Measurements from ENCODE around the gene GJC3. TPM values are rescaled to one million over a fixed set of nuclear protein-coding genes. Genes with fewer than 3 reads are reported as not detected.
A peak's percentile ranks its signal among the peaks of the same experiment; 100 is the strongest.
"Not testable (repeated sequence)": the region's sequence is repeated elsewhere in the genome, so short reads cannot be mapped to it uniquely, and the experiment has no call there.

The GJC3 gene
- total and polyA plus RNA-seq, 9 of the 15 experiments (the other 6 are each of a cell fraction or from before 2014, with no cell fraction given), result 0.10 to 0.45 (median 0.28) TPM; not detected in 1

DNA sequence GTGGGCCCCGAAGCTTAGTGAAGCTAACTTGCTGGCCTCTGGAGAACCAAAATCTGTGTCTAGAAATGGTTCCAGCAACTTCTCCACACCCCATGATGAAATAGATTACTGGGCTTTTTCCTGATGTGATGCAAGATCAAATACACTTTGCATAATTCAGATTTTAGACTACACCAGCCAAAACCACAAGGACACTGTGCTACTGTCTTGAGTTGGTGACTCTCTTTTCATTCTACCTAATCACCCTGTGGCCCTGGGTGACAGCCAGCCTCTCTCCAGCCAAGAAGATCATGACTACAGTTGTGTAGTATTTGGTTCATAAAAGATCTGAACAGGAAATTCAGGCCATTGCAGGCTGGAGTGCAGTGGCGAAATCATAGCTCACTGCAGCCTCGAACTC is 24.2 kb upstream of the GJC3 start (continued):
- peak; percentile 37; the same call in 1 of the 2 replicates for TF ChIP-seq ATF3 (IDR thresholded peaks at IDR 0.05)
- no peak for TF ChIP-seq ATF3 (CRISPR knock-in tag; conservative IDR thresholded peaks at IDR 0.05)
- TF ChIP-seq CGGBP1 (CRISPR knock-in tag; IDR thresholded peaks at IDR 0.05), result no peak
- no peak for TF ChIP-seq U2AF2 (optimal IDR thresholded peaks at IDR 0.05; ENCODE audit: low read depth, low read length)
- TF ChIP-seq CBFA2T3 (IDR thresholded peaks at IDR 0.05), result no peak
- no peak for TF ChIP-seq GABPB2 (CRISPR knock-in tag; conservative IDR thresholded peaks at IDR 0.05)
- TF ChIP-seq, protein P1, sequence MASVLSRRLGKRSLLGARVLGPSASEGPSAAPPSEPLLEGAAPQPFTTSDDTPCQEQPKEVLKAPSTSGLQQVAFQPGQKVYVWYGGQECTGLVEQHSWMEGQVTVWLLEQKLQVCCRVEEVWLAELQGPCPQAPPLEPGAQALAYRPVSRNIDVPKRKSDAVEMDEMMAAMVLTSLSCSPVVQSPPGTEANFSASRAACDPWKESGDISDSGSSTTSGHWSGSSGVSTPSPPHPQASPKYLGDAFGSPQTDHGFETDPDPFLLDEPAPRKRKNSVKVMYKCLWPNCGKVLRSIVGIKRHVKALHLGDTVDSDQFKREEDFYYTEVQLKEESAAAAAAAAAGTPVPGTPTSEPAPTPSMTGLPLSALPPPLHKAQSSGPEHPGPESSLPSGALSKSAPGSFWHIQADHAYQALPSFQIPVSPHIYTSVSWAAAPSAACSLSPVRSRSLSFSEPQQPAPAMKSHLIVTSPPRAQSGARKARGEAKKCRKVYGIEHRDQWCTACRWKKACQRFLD (CRISPR knock-in tag; IDR thresholded peaks at IDR 0.05), result no peak
- no peak for TF ChIP-seq ZNF24 (IDR thresholded peaks at IDR 0.05)
- no peak for TF ChIP-seq ZBTB8A (IDR thresholded peaks at IDR 0.05; ENCODE audit: partially characterized antibody)
- TF ChIP-seq ZNF121 (CRISPR knock-in tag; conservative IDR thresholded peaks at IDR 0.05), result 0 out of 2 replicates have a peak, but pooled peaks have one; percentile 2
- peak; percentile 50 for TF ChIP-seq CEBPB (tag; IDR thresholded peaks at IDR 0.05)
- TF ChIP-seq SMARCB1 (IDR thresholded peaks at IDR 0.05; ENCODE audit: insufficient read length, low read depth), result no peak
- no peak for TF ChIP-seq HDAC2 (IDR thresholded peaks at IDR 0.05)
- TF ChIP-seq PYGO2 (tag; IDR thresholded peaks at IDR 0.05), result no peak
- TF ChIP-seq POLR2AphosphoS2 (IDR thresholded peaks at IDR 0.05; ENCODE audit: low read length), result no peak

DNA sequence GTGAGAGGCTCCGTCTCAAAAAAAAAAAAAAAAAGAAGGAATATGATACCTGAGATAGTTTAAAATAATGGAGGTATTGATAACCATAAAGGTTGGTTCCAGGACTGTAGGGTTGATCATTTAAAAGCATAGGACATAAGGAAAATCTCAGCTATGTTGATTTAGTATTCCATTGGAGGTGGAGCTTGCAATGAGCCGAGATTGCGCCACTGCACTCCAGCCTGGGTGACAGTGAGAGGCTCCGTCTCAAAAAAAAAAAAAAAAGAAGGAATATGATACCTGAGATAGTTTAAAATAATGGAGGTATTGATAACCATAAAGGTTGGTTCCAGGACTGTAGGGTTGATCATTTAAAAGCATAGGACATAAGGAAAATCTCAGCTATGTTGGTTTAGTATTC is 23.2 kb upstream of the GJC3 start:
- intact Hi-C loops (cut with micrococcal nuclease); H3K9me1 ChIP-seq (ENCODE audit: control insufficient read depth, insufficient read depth, low read length); ATAC-seq; H2AFZ ChIP-seq (ENCODE audit: low read depth, low read length); BruUV-seq (replicated peaks); H3K4me3 ChIP-seq; H3K9me3 ChIP-seq (replicated peaks; ENCODE audit: control insufficient read depth, insufficient read depth, low read depth, low read length); H4K20me1 ChIP-seq (replicated peaks; ENCODE audit: control insufficient read depth, insufficient read depth, low read length); in situ Hi-C loops (cut with MboI); FAIRE-seq; H3K4me1 ChIP-seq (replicated peaks in 1 of 2; ENCODE audit: control insufficient read depth in 2 of 2, insufficient read depth in 2 of 2, low read length in 2 of 2); H3K36me3 ChIP-seq (ENCODE audit: control insufficient read depth, insufficient read depth, low read length); H3K79me2 ChIP-seq (ENCODE audit: control insufficient read depth, insufficient read depth, low read length); H3K4me2 ChIP-seq (ENCODE audit: insufficient read depth, low read length); H3K27ac ChIP-seq (ENCODE audit: extremely low read depth, low read depth, low read length); DNase-seq (ENCODE audit: extremely low read depth in 1 of 4, low spot score in 3 of 4); H3K9ac ChIP-seq (ENCODE audit: insufficient read depth in 1 of 2, low read depth in 2 of 2, low read length in 2 of 2); CTCF ChIA-PET (ENCODE audit: low intra/inter-chr PET ratio): not testable (repeated sequence)
- POLR2A ChIA-PET, result interaction anchor here (1.2 kb wide), 1 partner anchor 33 kb away, joined by 5 read pairs; the partner anchor contains the start of gene TRIM4
- WGBS (ENCODE audit: insufficient coverage, low coverage, missing lambda C conversion rate), result 6% methylated on average over 3 of the region's 4 CpGs
- H3K27me3 ChIP-seq (ENCODE audit: control insufficient read depth in 2 of 2, insufficient read depth in 2 of 2, low read length in 2 of 2), result peaks cover 19 to 28% of the 10 kb centered on the region in 2 experiments

Measured in K562 (cell line).